Stomach smooth muscle (tissue), 2 donors: ENCODE results near the gene MKKS.
A peak's percentile ranks its signal among the peaks of the same experiment; 100 is the strongest.

Experiments used
- H3K27ac ChIP-seq: one replicate; pipeline ENCODE4 v1.7.0; 2013; ENCODE audit warnings: mild to moderate bottlenecking, low read length, inconsistent platforms
- H3K27me3 ChIP-seq, 2 donors: one replicate each; pipeline ENCODE4 v1.7.0; 2013; ENCODE audit warnings: low read length in 2 of 2; ENCODE audit not compliant: insufficient read depth in 2 of 2, control insufficient read depth in 1 of 2
- H3K36me3 ChIP-seq, 2 donors: one replicate each; pipeline ENCODE4 v1.7.0; 2013; ENCODE audit warnings: low read length in 2 of 2; ENCODE audit not compliant: control insufficient read depth in 2 of 2, insufficient read depth in 2 of 2
- H3K4me1 ChIP-seq: one replicate; pipeline ENCODE4 v1.7.0; 2013; ENCODE audit warnings: low read length; ENCODE audit not compliant: control insufficient read depth, insufficient read depth
- H3K4me3 ChIP-seq, 2 donors: one replicate each; pipeline ENCODE4 v1.7.0; 2013; ENCODE audit warnings: low read length in 2 of 2
- H3K9ac ChIP-seq, 2 donors: one replicate each; pipeline ENCODE4 v1.7.0; 2013; ENCODE audit warnings: low read length in 2 of 2, mild to moderate bottlenecking in 1 of 2
- H3K9me3 ChIP-seq, 2 donors: one replicate each; pipeline ENCODE4 v1.7.0; 2013; ENCODE audit warnings: low read length in 2 of 2; ENCODE audit not compliant: control insufficient read depth in 2 of 2
- donor health status: healthy.
- donor health status: Pancreatic carcinoma.

The MKKS gene

DNA sequence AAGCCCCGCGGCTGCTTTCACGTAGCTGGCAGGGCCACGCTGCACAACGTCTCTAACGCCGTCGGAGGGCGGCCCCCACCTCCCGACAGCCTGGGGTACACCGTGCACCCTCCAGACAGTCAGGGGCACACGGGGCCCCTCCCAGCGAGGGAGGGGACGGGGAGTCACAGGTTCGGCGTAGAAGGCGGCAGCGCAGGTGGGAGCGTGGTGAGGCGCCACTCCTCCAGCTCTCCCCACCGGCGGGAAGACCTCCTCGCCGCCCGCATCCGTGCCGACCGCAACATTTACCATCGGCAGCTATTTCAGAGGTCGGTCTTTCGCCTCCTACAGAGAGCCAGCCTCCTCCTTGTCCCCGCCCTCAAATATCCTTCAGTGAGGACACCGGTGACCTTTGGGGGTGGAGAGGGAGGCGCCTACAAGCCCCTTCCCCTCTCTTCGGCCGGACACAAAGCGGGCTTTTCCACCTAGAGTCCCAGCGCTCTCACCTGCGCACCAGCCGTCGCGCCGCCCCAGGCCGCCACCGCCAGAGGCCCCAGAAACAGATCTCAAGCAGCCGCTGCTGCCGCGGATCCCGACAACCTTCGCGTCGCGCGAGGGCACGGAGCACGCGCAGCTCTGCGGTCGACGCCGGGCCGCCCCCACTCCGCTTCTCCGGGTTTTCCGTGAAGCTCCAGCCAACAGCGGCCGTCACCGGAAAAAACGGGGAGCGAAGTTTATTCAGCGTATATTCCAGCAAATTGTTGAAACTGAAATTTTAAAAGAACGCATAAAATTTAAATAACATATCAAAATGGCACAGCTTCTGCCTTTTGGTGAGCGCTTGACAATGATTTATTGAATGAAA, at the start of gene MKKS:
Gene MKKS, minus strand, starts transcription at position 600 of the 844 bp plus-strand sequence. CDS start 20,708 bp downstream, outside the sequence.
- Histone ChIP-seq H3K4me1 (peaks cover 18% of the 10 kb centered on the region), H3K9ac (peak within 1 kb of the TSS; percentile 86 to 94), H3K9me3 (no peaks in the 10 kb centered on the region), H3K4me3 (peak within 1 kb of the TSS; percentile 89 to 97), H3K27ac (peak within 1 kb of the TSS; percentile 88), H3K36me3 (no peaks in the 10 kb centered on the region), H3K27me3 (no peaks in the 10 kb centered on the region)

DNA sequence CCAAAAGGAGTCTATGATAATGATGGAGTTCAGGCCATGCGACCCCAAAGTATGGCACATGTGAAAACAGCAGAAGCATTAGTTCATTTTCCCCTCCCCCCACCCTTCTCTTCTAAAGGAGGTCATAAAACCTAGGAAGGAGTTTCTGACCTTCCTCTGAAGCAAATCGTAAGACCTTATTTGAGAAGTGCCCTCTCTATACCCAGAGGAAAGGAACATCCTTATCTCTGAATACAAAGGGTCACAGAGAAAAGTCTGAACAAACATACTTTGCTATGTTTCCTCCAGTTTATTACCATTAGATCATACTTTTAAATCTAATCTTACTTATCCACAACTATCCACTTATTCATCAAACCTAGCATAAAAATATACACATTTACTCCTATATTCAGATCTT, 49.7 kb upstream of the MKKS start:
- no peak overlapping the region for H3K4me3 ChIP-seq
- no peaks in the 10 kb centered on the region for H3K36me3 ChIP-seq
- H3K27ac ChIP-seq: no peak overlapping the region
- no peaks in the 10 kb centered on the region for H3K27me3 ChIP-seq
- no peaks in the 10 kb centered on the region for H3K9me3 ChIP-seq
- H3K4me1 ChIP-seq: no peaks in the 10 kb centered on the region
- no peak overlapping the region for H3K9ac ChIP-seq

DNA sequence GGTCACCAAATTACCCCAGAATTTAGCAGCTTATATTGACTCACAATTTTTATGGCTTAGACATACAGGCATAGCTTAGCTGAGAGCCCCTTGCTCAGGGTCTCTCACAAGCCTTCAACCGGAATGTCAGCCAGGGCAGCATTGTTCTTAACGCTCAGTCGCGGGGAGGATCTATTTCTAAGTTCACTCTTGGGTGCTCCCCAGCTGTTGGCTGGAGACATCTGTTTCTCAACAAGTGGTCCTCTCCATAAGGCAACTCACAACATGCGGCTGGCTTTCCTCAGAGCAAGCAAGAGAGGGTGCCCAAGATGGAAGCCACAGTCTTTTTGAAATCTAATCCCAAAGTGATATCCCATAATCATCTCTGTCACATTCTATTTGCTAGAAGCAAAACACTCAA, 47.7 kb upstream of the MKKS start:
- Histone ChIP-seq H3K36me3 (no peaks in the 10 kb centered on the region), H3K4me1 (no peaks in the 10 kb centered on the region), H3K27ac (no peak overlapping the region), H3K27me3 (no peaks in the 10 kb centered on the region), H3K4me3 (no peak overlapping the region), H3K9me3 (no peaks in the 10 kb centered on the region), H3K9ac (no peak overlapping the region)

DNA sequence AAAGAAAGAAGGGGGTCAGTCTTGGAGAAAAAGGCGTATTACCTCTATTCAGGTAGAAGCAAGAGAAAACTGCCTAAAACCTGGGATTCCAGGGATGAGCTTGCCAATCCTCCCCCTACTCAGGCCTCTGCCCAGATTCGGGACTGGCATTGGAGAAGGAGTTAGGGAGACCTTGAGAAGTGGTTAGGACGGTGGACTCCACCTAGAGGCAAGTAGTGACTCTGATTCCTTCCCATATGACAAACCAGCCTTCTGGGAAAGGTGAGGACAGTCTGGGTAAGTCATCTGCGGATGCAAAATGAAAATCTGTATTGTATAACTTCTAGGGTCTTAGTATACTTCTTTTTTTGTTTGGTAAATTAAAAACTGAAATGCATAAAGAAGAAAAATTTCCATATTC, 44.9 kb upstream of the MKKS start:
- Histone ChIP-seq H3K4me1 (peaks cover 3% of the 10 kb centered on the region), H3K27me3 (no peaks in the 10 kb centered on the region), H3K36me3 (no peaks in the 10 kb centered on the region), H3K9me3 (no peaks in the 10 kb centered on the region), H3K27ac (no peak overlapping the region), H3K9ac (no peak overlapping the region), H3K4me3 (no peak overlapping the region)

DNA sequence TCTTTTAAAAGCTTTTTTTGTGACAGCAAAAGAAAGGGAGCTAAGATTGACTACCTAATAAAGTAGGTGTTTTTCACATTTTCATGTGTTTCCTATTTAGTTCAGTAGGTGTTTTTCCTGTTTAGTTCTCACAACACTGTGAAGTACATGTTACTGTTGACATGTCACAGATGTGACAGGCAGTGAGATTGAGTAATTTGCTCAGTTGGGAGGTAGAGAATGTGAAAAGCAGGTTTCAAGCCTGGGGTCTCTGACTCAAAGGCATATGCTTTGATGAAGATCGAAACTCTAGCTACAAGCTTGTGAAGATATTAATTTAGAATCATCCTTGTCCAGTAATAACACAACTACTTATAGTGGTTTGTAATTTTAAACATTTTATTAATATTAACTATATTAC, 44.2 kb upstream of the MKKS start:
- Histone ChIP-seq H3K4me3 (no peak overlapping the region), H3K27ac (no peak overlapping the region), H3K9ac (no peak overlapping the region), H3K9me3 (no peaks in the 10 kb centered on the region), H3K36me3 (no peaks in the 10 kb centered on the region), H3K4me1 (peaks cover 3% of the 10 kb centered on the region), H3K27me3 (no peaks in the 10 kb centered on the region)

DNA sequence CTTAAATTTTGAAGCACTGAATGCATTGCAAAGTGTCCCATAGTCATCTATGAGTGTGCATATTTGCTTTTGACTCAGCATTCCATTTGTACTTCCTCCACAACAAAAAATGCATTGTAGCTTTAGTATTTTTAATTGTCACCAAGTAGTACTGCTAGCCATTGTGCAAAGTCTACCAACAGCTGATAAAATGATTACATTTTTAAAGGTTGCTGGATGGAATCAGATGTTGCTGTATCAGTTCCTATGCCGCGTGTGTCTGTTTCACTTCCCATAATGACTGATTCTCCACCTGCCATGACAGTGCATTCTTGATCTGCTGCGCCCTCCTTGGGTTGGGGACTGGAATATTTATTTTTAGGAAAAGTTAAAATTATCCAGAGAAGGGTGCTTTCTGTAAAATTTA, 42.3 kb upstream of the MKKS start:
- H3K36me3 ChIP-seq: no peaks in the 10 kb centered on the region
- H3K9me3 ChIP-seq: no peaks in the 10 kb centered on the region
- H3K27ac ChIP-seq: no peak overlapping the region
- H3K27me3 ChIP-seq: no peaks in the 10 kb centered on the region
- H3K4me1 ChIP-seq: peaks cover 3% of the 10 kb centered on the region
- no peak overlapping the region for H3K9ac ChIP-seq
- H3K4me3 ChIP-seq: no peak overlapping the region

DNA sequence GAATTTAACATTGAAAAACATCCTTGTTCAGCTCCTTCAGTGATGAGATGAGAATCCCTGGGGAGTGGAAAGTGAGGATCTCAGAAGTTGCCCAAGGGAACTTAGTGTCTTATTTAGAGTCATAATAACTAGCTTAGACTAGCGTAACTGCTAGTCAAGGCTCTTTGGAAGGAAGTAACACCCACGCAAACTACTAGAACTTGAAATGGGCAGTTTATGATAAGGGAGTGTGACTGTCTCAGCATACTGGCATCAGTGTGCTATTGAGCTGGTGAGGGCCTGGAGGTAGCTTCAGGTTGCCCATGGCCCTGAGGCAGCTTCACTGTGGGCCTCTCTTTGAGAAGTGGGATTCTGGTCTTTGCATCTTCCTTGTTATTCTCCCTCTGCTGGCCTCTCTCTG, 41.2 kb upstream of the MKKS start:
- no peak overlapping the region for H3K9ac ChIP-seq
- H3K36me3 ChIP-seq: no peaks in the 10 kb centered on the region
- H3K9me3 ChIP-seq: no peaks in the 10 kb centered on the region
- H3K4me1 ChIP-seq: peaks cover 3% of the 10 kb centered on the region
- H3K4me3 ChIP-seq: no peak overlapping the region
- no peaks in the 10 kb centered on the region for H3K27me3 ChIP-seq
- H3K27ac ChIP-seq: no peak overlapping the region

DNA sequence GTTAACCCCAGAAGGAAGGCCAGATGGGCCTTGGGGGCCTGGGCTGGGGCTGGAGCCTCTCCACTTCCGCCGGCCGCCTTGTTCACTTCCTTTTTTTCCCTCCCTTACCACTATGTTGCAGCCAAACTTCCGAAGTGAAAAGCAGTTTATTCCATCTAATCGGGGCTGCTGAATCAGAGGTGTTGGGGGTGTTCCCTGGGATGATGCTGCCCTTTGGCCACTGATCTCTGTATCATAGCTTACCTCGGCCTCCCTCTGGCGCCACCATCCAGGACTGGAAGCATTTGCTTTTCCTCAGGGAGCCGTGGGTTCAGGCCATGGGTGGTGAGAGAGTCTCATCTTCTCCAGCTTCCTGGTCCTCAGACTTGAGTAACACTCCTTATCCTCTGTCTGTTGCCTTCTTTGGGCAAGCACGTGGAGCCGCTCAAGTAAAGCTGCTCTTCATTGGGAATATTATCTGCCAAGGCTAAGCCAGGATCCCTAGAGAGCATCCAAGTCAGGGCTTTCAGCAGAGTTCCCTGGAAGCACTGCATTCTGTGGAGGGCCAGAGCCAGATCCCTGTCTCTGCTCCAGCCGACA, 40.7 kb upstream of the MKKS start:
- no peak overlapping the region for H3K27ac ChIP-seq
- no peaks in the 10 kb centered on the region for H3K9me3 ChIP-seq
- H3K36me3 ChIP-seq: no peaks in the 10 kb centered on the region
- H3K27me3 ChIP-seq: no peaks in the 10 kb centered on the region
- peaks cover 3% of the 10 kb centered on the region for H3K4me1 ChIP-seq
- no peak overlapping the region for H3K4me3 ChIP-seq
- H3K9ac ChIP-seq: no peak overlapping the region

DNA sequence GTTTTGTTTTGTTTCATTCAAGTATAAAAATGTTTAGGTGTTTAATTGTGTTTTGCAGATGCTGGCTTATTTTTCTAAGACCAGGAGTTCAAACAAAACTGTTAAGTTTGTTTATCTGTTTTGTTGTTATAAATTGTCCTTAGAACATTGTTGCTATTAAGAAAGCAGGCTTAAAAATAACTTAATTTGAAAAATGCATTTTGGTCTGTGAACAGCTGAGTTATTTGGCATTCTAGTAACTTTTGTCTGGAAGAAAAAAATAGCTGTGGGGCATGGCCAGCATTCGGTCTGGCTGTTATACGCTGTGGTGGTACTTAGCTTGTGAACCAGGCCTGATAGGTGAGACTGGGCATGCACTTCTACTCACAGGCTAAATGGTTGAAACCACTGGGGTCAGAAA, 38.8 kb upstream of the MKKS start:
- H3K4me3 ChIP-seq: no peak overlapping the region
- H3K36me3 ChIP-seq: no peaks in the 10 kb centered on the region
- H3K4me1 ChIP-seq: peaks cover 3% of the 10 kb centered on the region
- no peak overlapping the region for H3K27ac ChIP-seq
- H3K9me3 ChIP-seq: no peaks in the 10 kb centered on the region
- H3K27me3 ChIP-seq: no peaks in the 10 kb centered on the region
- no peak overlapping the region for H3K9ac ChIP-seq

DNA sequence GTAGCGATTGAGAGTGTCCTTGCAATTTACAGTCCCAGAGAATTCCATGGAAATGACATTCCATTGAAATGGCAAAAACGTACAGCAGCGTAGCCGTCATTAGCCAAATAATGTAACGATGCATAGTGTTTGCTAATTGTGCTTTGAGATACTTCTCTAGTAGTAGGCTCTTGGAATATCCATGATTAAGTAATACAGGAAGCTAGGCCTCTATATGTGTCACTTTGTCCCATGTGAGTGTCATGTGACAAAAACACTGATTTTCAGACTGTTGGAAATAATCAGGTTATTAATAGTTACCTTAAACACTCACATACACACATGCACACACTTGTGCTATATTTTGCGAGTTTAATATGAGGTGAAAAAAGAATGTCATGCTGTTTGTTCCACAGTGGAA, 36.3 kb upstream of the MKKS start:
- Histone ChIP-seq H3K4me1 (peaks cover 3% of the 10 kb centered on the region), H3K9me3 (no peaks in the 10 kb centered on the region), H3K36me3 (no peaks in the 10 kb centered on the region), H3K27ac (no peak overlapping the region), H3K9ac (no peak overlapping the region), H3K27me3 (no peaks in the 10 kb centered on the region), H3K4me3 (no peak overlapping the region)

DNA sequence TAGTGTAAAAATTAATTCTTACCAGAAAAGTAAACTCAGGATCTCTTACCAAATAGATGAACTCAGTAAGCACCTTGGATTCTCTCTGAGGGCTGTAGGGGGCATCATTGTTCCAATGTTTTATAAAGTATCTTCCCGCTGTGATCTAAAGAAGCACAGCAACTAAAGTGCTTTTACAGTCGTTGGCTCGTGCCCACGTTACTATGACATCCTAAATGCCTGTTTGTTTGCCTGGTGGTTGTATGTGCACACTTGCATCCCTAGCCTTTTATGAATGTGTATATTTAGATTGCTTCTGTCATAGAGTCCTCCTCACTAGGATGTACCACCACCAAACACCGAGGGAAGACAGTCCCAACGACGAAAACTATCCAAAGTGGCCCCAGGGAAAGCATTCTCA, 35.6 kb upstream of the MKKS start:
- peaks cover 3% of the 10 kb centered on the region for H3K4me1 ChIP-seq

More for the DNA sequence above, 35.6 kb upstream of the MKKS start:
- H3K4me3 ChIP-seq: no peak overlapping the region
- no peaks in the 10 kb centered on the region for H3K36me3 ChIP-seq
- no peaks in the 10 kb centered on the region for H3K9me3 ChIP-seq
- H3K9ac ChIP-seq: no peak overlapping the region
- H3K27me3 ChIP-seq: no peaks in the 10 kb centered on the region
- H3K27ac ChIP-seq: no peak overlapping the region
